Panc1 (cell line): Measurements from ENCODE around the gene CCDC171. TPM values are rescaled to one million over a fixed set of nuclear protein-coding genes. Genes with fewer than 3 reads are reported as not detected.

Source experiments
- ATAC-seq: fragments of 200-7000 bp; cut with Tn5 transposase; 2 replicates; pipeline ENCODE4 v1.9.1; 2020; ENCODE audit warnings: mild to moderate bottlenecking, moderate library complexity
- BruUV-seq: library from RNA; stranded (reverse); fragments of 400-500 nt; replicated peaks from 2 replicates; lab custom pipeline; 2021; lab: Mats Ljungman, UMichigan
- CTCF ChIA-PET: fragments of 300-600 bp; sonication (Branson Sonifier 250); formaldehyde crosslinking; loops from one replicate; lab custom pipeline; 2022; ENCODE audit warnings: antibody characterized with exemption; lab: Charles Lee
- POLR2A ChIA-PET: fragments of 300-600 bp; sonication (Branson Sonifier 250); formaldehyde crosslinking; loops from one replicate; lab custom pipeline; 2022; ENCODE audit warnings: antibody characterized with exemption; lab: Charles Lee
- DNase-seq: peaks from one replicate; pipeline ENCODE4 v3.0.0-alpha.2; 2010; ENCODE audit warnings: low read depth, low spot score
- H3K27ac ChIP-seq: 2 replicates; pipeline ENCODE4 v1.5.1; 2011; ENCODE audit warnings: mild to moderate bottlenecking, low read length, inconsistent platforms
- H3K27me3 ChIP-seq: fragments of 200-500 bp; sonication (Bioruptor generic); 2 replicates; pipeline ENCODE4 v1.6.0; 2014; ENCODE audit warnings: low read length, inconsistent platforms; ENCODE audit not compliant: control insufficient read depth, insufficient read depth
- H3K36me3 ChIP-seq: fragments of 200-500 bp; sonication (Bioruptor generic); 2 replicates; pipeline ENCODE4 v1.5.1; 2014; ENCODE audit warnings: inconsistent platforms, mild to moderate bottlenecking, low read length, moderate library complexity; ENCODE audit not compliant: control insufficient read depth, insufficient read depth
- H3K4me1 ChIP-seq: 2 replicates; pipeline ENCODE4 v1.5.1; 2011; ENCODE audit warnings: inconsistent platforms, mild to moderate bottlenecking, low read length, moderate library complexity; ENCODE audit not compliant: control insufficient read depth, insufficient read depth
- H3K4me3 ChIP-seq, 2 experiments: 2 replicates each; pipeline ENCODE4 v1.5.1; 2011 to 2012; ENCODE audit warnings: low read depth in 2 of 2, low read length in 2 of 2, mild to moderate bottlenecking in 2 of 2, inconsistent platforms in 1 of 2, moderate library complexity in 1 of 2
- H3K9me3 ChIP-seq: fragments of 200-500 bp; sonication (Bioruptor generic); 2 replicates; pipeline ENCODE4 v1.5.1; 2014; ENCODE audit warnings: low read depth, mild to moderate bottlenecking, inconsistent platforms, low read length, moderate library complexity; ENCODE audit not compliant: control insufficient read depth, insufficient read depth
- POLR2AphosphoS5 ChIP-seq: IDR thresholded peaks from 2 replicates; pipeline ENCODE4 v1.6.1; 2012; ENCODE audit warnings: mild to moderate bottlenecking, low read depth, low read length, moderate library complexity
- SIN3A ChIP-seq: IDR thresholded peaks from 2 replicates; pipeline ENCODE4 v1.6.1; 2012; ENCODE audit warnings: low read depth, mild to moderate bottlenecking, low read length, moderate library complexity, borderline replicate concordance; ENCODE audit not compliant: insufficient read depth
- TCF7L2 ChIP-seq: IDR thresholded peaks from 2 replicates; pipeline ENCODE4 v1.6.1; 2011; ENCODE audit warnings: mild to moderate bottlenecking, low read depth, low read length, inconsistent platforms
- in situ Hi-C: cut with HindIII; loops from 2 replicates; pipeline ENCODE4 v1.10.0; 2016; ENCODE audit warnings: low sequenced_read_pairs, low pct_unique_long_range_greater_than_20kb
- intact Hi-C: fragments of 100-400 bp; cut with micrococcal nuclease; formaldehyde crosslinking; loops from one replicate; pipeline ENCODE4 v1.10.0; 2022; ENCODE audit not compliant: unreplicated experiment
- total RNA-seq: library from RNA; stranded (reverse); gene quantifications from one replicate; pipeline ENCODE4 v1.2.1, GENCODE V29; 2021; ENCODE audit not compliant: unreplicated experiment
- TF ChIP-seq, protein P1 (sequence below): fragments of 450-650 bp; IDR thresholded peaks from 2 replicates; pipeline ENCODE4 v1.5.1; 2017; ENCODE audit warnings: mild to moderate bottlenecking
- TF ChIP-seq, protein P2 (sequence below), 2 experiments: IDR thresholded peaks; 2 replicates each; pipeline ENCODE4 v1.6.1; 2011 to 2012; ENCODE audit warnings: low read depth in 2 of 2, control low read depth in 1 of 2, low read length in 1 of 2, mild to moderate bottlenecking in 1 of 2, moderate library complexity in 1 of 2; ENCODE audit not compliant: insufficient read depth in 1 of 2

CCDC171 gene
- total RNA-seq, 1 experiment from 2014 or later, result 1.5 TPM

DNA sequence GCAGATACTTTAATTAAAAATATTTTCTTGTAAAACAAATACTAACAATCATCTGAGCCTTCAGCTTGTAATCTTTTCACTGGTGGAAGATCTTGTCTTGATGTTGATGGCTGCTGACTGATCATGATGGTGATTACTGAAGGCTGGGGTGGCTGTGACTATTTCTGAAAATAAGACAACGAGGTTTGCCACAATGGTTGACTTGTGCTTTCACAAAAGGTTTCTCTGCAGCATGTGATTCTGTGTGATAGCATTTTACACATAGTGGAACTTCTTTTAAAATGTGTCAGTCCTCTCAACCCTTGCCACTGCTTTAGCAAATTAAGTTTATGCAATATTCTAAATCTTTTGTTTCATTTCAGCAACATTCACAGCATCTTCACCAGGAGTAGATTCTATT lies 461.0 kb downstream of the CCDC171 start:
- POLR2A ChIA-PET, result no interaction called here
- Histone ChIP-seq H3K27me3 (no peaks in the 10 kb centered on the region), H3K4me1 (no peaks in the 10 kb centered on the region), H3K36me3 (no peaks in the 10 kb centered on the region), H3K9me3 (no peaks in the 10 kb centered on the region), H3K27ac (no peak overlapping the region), H3K4me3 (no peak overlapping the region)
- CTCF ChIA-PET, result no interaction called here
- intact Hi-C loops (no loop called here), in situ Hi-C loops (no loop called here)
- no TSS peak for BruUV-seq
- ATAC-seq (no peak), DNase-seq (no peak)
- TF ChIP-seq, protein P1, sequence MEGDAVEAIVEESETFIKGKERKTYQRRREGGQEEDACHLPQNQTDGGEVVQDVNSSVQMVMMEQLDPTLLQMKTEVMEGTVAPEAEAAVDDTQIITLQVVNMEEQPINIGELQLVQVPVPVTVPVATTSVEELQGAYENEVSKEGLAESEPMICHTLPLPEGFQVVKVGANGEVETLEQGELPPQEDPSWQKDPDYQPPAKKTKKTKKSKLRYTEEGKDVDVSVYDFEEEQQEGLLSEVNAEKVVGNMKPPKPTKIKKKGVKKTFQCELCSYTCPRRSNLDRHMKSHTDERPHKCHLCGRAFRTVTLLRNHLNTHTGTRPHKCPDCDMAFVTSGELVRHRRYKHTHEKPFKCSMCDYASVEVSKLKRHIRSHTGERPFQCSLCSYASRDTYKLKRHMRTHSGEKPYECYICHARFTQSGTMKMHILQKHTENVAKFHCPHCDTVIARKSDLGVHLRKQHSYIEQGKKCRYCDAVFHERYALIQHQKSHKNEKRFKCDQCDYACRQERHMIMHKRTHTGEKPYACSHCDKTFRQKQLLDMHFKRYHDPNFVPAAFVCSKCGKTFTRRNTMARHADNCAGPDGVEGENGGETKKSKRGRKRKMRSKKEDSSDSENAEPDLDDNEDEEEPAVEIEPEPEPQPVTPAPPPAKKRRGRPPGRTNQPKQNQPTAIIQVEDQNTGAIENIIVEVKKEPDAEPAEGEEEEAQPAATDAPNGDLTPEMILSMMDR, result no peak
- TF ChIP-seq POLR2AphosphoS5 (no peak), TCF7L2 (no peak), SIN3A (no peak)
- TF ChIP-seq, protein P2, sequence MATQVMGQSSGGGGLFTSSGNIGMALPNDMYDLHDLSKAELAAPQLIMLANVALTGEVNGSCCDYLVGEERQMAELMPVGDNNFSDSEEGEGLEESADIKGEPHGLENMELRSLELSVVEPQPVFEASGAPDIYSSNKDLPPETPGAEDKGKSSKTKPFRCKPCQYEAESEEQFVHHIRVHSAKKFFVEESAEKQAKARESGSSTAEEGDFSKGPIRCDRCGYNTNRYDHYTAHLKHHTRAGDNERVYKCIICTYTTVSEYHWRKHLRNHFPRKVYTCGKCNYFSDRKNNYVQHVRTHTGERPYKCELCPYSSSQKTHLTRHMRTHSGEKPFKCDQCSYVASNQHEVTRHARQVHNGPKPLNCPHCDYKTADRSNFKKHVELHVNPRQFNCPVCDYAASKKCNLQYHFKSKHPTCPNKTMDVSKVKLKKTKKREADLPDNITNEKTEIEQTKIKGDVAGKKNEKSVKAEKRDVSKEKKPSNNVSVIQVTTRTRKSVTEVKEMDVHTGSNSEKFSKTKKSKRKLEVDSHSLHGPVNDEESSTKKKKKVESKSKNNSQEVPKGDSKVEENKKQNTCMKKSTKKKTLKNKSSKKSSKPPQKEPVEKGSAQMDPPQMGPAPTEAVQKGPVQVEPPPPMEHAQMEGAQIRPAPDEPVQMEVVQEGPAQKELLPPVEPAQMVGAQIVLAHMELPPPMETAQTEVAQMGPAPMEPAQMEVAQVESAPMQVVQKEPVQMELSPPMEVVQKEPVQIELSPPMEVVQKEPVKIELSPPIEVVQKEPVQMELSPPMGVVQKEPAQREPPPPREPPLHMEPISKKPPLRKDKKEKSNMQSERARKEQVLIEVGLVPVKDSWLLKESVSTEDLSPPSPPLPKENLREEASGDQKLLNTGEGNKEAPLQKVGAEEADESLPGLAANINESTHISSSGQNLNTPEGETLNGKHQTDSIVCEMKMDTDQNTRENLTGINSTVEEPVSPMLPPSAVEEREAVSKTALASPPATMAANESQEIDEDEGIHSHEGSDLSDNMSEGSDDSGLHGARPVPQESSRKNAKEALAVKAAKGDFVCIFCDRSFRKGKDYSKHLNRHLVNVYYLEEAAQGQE (IDR thresholded peaks at IDR 0.05; ENCODE audit: insufficient read depth in 1 of 2, low read depth in 2 of 2, low read length in 1 of 2), result no peak

DNA sequence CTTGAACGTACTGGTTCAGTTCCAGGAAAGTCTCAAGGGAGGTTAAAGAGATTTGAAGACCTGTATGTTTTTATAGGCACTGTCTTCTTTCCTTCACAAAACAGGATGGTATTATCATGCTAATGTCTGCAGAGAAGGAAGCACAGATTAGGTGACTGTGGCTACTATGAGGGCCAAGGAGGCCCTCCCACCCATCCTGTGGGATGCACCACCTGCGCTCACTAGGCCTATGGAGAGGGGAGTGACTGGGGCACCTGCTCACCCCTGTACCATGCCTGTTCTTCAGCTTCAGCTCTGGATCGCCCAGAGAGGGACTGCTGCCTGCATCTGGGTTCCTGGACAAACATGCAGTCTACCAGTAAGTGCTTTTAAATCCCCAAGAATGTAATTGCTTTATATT lies 469.4 kb downstream of the CCDC171 start:
- ATAC-seq (no peak), DNase-seq (no peak)
- Histone ChIP-seq H3K4me3 (no peak overlapping the region), H3K36me3 (no peaks in the 10 kb centered on the region), H3K4me1 (no peaks in the 10 kb centered on the region), H3K9me3 (no peaks in the 10 kb centered on the region), H3K27ac (no peak overlapping the region), H3K27me3 (no peaks in the 10 kb centered on the region)
- BruUV-seq, result no TSS peak
- CTCF ChIA-PET, result no interaction called here
- TF ChIP-seq, protein P1, result no peak
- TF ChIP-seq, protein P2 (IDR thresholded peaks at IDR 0.05; ENCODE audit: insufficient read depth in 1 of 2, low read depth in 2 of 2, low read length in 1 of 2), result no peak
- TF ChIP-seq TCF7L2, result no peak
- no peak for TF ChIP-seq SIN3A
- TF ChIP-seq POLR2AphosphoS5, result no peak
- in situ Hi-C loops (no loop called here), intact Hi-C loops (no loop called here)
- POLR2A ChIA-PET, result no interaction called here
